ENCODE results near the gene TMEM163. TPM values are rescaled to one million over a fixed set of nuclear protein-coding genes. Genes with fewer than 3 reads are reported as not detected.
"Not testable (repeated sequence)": the region's sequence is repeated elsewhere in the genome, so short reads cannot be mapped to it uniquely, and the experiment has no call there.

Gene TMEM163
- total RNA-seq, 2 donors from 2014 or later, result 0.14 to 2.5 TPM

DNA sequence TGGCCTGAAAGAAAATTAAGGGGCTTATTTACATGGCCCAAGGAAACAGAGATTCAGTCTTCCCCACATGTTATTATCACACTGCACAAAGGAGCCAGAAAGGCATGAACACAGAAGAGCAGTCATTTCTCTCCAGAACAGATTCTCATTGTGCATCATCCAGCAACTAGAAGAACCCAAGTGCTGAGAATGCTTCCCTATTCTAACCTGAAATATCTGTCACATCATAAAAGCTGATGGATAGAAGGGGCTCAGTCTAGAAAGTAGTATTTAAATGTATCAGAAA lies 145.8 kb downstream of the TMEM163 start:
- Histone ChIP-seq H3K9me3 (no peaks in the 10 kb centered on the region), H3K27me3 (replicated peaks; ENCODE audit: insufficient read depth) (no peaks in the 10 kb centered on the region), H3K4me3 (no peak overlapping the region), H3K36me3 (no peaks in the 10 kb centered on the region), H3K4me1 (ENCODE audit: control insufficient read depth in 1 of 2, low read depth in 2 of 2) (no peaks in the 10 kb centered on the region), H3K27ac (no peak overlapping the region)
- TF ChIP-seq, protein P1, sequence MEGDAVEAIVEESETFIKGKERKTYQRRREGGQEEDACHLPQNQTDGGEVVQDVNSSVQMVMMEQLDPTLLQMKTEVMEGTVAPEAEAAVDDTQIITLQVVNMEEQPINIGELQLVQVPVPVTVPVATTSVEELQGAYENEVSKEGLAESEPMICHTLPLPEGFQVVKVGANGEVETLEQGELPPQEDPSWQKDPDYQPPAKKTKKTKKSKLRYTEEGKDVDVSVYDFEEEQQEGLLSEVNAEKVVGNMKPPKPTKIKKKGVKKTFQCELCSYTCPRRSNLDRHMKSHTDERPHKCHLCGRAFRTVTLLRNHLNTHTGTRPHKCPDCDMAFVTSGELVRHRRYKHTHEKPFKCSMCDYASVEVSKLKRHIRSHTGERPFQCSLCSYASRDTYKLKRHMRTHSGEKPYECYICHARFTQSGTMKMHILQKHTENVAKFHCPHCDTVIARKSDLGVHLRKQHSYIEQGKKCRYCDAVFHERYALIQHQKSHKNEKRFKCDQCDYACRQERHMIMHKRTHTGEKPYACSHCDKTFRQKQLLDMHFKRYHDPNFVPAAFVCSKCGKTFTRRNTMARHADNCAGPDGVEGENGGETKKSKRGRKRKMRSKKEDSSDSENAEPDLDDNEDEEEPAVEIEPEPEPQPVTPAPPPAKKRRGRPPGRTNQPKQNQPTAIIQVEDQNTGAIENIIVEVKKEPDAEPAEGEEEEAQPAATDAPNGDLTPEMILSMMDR (IDR thresholded peaks at IDR 0.05), result no peak
- DNase-seq (ENCODE audit: low spot score), result no peak
- ATAC-seq (ENCODE audit: insufficient number of reproducible peaks, low FRiP score, low read depth), result no peak

DNA sequence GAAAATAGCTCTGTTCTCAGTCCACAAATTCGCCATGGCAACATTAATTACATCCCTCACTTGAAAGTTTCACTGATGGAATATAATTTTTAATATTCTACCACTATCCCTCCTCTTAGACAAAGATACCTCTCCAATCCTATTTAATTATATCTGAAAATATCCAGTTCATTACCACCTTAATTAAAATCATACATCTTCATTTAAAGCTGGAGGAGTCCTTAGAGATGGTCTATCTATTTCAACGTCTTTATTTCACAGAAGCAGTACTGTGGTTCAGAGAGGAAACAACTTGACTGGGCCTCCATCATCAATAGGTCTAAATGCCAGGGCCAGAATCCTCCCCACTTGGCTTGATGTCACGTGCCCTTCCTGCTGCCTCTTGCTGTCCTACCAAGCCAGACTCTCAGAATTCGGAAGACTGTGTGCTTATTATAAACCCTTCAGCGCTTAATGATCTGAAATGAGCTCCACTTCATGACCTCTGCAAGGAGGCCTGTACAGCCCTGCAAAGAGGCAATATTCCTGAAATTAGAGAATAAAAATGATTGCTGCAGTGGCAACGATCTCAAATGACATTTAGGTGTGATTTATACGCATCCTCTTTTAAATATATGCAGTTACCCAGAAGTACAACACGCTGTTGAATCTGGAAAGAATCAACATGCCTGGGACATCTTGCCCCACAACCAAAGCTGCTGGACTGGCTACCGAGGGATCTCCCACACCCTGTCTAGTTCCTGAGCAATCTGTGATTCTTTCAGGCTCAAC lies 146.3 kb downstream of the TMEM163 start:
- no peaks in the 10 kb centered on the region for H3K9me3 ChIP-seq
- H3K4me3 ChIP-seq, result no peak overlapping the region
- no peak for ATAC-seq (ENCODE audit: insufficient number of reproducible peaks, low FRiP score, low read depth)

DNA sequence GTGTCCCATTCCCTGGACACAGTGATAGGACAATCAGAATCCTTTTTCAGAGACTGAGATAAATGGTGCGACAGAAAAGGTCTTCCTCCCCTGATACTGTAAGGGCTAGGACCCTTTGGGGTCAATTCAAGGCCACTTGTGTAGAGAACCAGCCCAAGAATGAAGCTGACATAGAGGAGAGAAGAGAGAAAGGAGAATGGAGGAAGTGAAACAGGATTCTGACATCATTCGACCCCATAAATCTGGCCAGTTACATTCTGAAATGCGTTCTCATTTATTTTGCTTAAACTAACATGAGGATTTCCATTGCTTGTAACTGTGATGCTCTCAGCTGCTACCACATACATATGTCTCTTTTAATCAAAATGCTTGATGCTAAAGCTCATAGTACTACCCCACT lies 148.1 kb downstream of the TMEM163 start:
- no peaks in the 10 kb centered on the region for H3K36me3 ChIP-seq
- ATAC-seq (ENCODE audit: insufficient number of reproducible peaks, low FRiP score, low read depth) (no peak), DNase-seq (ENCODE audit: low spot score) (no peak)
- H3K27ac ChIP-seq, result no peak overlapping the region
- TF ChIP-seq, protein P1 (IDR thresholded peaks at IDR 0.05), result no peak
- no peaks in the 10 kb centered on the region for H3K4me1 ChIP-seq (ENCODE audit: control insufficient read depth in 1 of 2, low read depth in 2 of 2)
- H3K9me3 ChIP-seq, result no peaks in the 10 kb centered on the region
- H3K4me3 ChIP-seq, result no peak overlapping the region
- no peaks in the 10 kb centered on the region for H3K27me3 ChIP-seq (replicated peaks; ENCODE audit: insufficient read depth)

More for the DNA sequence above, 146.3 kb downstream of the TMEM163 start:
- no peak for DNase-seq (ENCODE audit: low spot score)
- H3K27ac ChIP-seq, result no peak overlapping the region
- H3K36me3 ChIP-seq, result no peaks in the 10 kb centered on the region
- TF ChIP-seq, protein P1 (IDR thresholded peaks at IDR 0.05), result no peak
- no peaks in the 10 kb centered on the region for H3K4me1 ChIP-seq (ENCODE audit: control insufficient read depth in 1 of 2, low read depth in 2 of 2)
- H3K27me3 ChIP-seq (replicated peaks; ENCODE audit: insufficient read depth), result no peaks in the 10 kb centered on the region

DNA sequence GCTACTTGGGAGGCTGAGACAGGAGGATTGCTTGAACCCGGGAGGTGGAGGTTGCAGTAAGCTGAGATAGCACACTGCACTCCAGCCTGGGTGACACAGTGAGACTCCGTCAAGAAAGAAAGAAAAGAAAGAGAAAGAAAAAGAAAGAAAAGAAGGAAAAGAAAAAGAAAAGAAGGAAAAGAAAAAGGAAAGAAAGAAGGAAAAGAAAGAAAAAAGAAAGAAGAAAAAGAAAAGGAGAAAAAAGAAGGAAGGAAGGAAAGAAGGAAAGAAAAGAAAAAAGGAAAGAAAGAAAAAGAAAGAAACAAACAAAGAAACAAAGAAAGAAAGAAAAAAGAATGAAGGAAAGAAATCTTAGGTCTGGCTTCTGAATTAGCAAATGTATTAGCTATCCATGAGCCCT lies 150.4 kb downstream of the TMEM163 start:
- H3K9me3 ChIP-seq, result no peaks in the 10 kb centered on the region
- H3K27me3 ChIP-seq (replicated peaks; ENCODE audit: insufficient read depth), result no peaks in the 10 kb centered on the region
- H3K4me3 ChIP-seq, result no peak overlapping the region
- TF ChIP-seq, protein P1 (IDR thresholded peaks at IDR 0.05), result no peak
- H3K36me3 ChIP-seq, result no peaks in the 10 kb centered on the region
- no peak overlapping the region for H3K27ac ChIP-seq
- no peak for DNase-seq (ENCODE audit: low spot score)
- H3K4me1 ChIP-seq (ENCODE audit: control insufficient read depth in 1 of 2, low read depth in 2 of 2), result no peaks in the 10 kb centered on the region
- ATAC-seq (ENCODE audit: insufficient number of reproducible peaks, low FRiP score, low read depth), result no peak

DNA sequence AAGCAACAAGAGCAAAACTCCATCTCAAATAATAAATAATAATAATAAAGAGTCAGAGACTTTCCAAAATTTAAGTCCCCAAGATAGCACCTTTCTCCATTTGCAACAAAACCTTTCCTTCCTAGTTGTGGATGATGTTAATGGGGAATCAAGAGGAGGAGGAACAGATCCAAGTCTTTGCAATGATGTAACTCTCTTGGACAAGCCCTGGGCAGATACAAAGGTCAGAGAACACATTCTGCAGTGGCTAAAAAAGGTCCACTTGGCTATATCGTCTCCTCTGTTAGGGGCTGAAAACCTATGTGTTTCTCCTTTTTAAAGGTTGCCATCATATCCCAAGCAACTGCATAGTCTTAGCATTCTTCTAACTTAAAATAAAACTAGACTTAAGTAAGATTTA lies 151.1 kb downstream of the TMEM163 start:
- Histone ChIP-seq H3K27me3 (replicated peaks; ENCODE audit: insufficient read depth) (no peaks in the 10 kb centered on the region), H3K4me1 (ENCODE audit: control insufficient read depth in 1 of 2, low read depth in 2 of 2) (no peaks in the 10 kb centered on the region), H3K27ac (no peak overlapping the region), H3K9me3 (no peaks in the 10 kb centered on the region), H3K36me3 (no peaks in the 10 kb centered on the region), H3K4me3 (no peak overlapping the region)
- TF ChIP-seq, protein P1 (IDR thresholded peaks at IDR 0.05), result no peak
- no peak for ATAC-seq (ENCODE audit: insufficient number of reproducible peaks, low FRiP score, low read depth)
- no peak for DNase-seq (ENCODE audit: low spot score)

DNA sequence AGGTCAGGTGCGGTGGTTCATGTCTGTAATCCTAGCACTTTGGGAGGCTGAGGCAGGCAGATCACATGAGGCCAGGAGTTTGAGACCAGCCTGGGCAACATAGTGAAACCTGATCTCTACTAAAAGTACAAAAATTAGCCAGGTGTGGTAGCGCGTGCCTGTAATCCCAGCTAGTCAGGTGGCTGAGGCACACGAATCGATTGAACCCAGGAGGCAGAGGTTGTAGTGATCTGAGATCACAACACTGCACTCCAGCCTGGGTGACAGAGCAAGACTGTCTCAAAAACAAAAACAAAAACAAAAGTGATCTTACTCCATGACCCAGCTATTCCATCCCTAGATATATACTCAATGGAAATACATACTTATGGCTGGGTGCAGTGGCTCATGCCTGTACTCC lies 153.8 kb downstream of the TMEM163 start:
- DNase-seq (ENCODE audit: low spot score); H3K4me1 ChIP-seq (ENCODE audit: control insufficient read depth in 1 of 2, low read depth in 2 of 2); H3K36me3 ChIP-seq; H3K4me3 ChIP-seq; ATAC-seq (ENCODE audit: insufficient number of reproducible peaks, low FRiP score, low read depth); H3K27me3 ChIP-seq (replicated peaks; ENCODE audit: insufficient read depth); H3K9me3 ChIP-seq; H3K27ac ChIP-seq: not testable (repeated sequence)

Measured in thoracic aorta (tissue), 2 donors.